ENCODE measurements around the gene FIP1L1.
"Not testable (repeated sequence)": the region's sequence is repeated elsewhere in the genome, so short reads cannot be mapped to it uniquely, and the experiment has no call there.

The FIP1L1 gene, protein sequence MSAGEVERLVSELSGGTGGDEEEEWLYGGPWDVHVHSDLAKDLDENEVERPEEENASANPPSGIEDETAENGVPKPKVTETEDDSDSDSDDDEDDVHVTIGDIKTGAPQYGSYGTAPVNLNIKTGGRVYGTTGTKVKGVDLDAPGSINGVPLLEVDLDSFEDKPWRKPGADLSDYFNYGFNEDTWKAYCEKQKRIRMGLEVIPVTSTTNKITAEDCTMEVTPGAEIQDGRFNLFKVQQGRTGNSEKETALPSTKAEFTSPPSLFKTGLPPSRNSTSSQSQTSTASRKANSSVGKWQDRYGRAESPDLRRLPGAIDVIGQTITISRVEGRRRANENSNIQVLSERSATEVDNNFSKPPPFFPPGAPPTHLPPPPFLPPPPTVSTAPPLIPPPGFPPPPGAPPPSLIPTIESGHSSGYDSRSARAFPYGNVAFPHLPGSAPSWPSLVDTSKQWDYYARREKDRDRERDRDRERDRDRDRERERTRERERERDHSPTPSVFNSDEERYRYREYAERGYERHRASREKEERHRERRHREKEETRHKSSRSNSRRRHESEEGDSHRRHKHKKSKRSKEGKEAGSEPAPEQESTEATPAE

DNA sequence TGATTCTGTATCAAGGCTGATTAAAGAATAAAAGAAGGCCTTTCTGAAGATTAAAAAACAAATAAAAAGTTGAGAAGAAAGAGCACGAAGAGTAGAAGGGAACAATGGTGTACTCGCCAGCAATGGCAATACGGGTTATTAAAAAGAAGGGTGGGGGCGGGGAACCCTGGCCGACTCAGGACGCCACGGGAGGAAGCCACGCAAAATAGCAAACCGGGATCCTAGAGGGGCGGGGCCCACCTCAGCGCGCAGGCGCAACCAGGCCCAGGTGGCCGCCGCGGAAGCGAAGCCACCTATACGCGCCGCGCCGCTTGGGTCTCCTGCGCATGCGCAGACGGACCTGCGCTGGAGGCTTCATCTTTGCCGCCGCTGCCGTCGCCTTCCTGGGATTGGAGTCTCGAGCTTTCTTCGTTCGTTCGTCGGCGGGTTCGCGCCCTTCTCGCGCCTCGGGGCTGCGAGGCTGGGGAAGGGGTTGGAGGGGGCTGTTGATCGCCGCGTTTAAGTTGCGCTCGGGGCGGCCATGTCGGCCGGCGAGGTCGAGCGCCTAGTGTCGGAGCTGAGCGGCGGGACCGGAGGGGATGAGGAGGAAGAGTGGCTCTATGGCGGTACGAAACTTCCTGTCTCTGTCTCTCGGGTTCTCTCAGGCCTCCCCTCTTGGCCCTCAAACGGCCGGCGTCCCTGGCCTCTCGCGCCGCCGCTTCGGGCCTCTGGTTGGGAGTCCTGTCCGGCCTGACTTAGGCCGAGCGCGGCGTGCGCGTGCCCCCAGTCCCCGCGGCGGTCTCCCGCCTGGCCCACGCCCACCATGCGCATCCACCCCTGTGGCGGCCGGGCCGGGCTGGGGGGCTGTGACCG, at the start of gene FIP1L1:
Gene FIP1L1, plus strand, starts transcription at position 323 of the 852 bp plus-strand sequence. Its CDS starts 198 bp downstream, at position 521.
- peak; percentile 91 to 93 for DNase-seq (ENCODE audit: low read depth in 2 of 2)

DNA sequence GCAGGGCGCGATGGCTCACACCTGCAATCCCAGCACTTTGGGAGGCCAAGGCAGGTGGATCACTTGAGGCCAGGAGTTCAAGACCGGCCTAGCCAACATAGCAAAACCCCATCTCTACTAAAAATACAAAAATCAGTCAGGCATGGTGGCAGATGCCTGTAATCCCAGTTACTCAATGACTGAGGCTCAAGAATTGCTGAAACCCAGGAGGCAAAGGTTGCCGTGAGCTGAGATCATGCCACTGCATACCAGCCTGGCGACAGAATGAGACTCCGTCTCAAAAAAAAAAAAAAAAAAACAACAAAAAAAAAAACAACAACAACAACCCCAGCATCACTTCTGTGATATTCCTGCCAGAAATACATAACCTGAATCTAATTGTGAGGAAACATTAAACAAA, 42.5 kb upstream of the FIP1L1 start:
- not testable (repeated sequence) for DNase-seq (ENCODE audit: low read depth in 2 of 2)

DNA sequence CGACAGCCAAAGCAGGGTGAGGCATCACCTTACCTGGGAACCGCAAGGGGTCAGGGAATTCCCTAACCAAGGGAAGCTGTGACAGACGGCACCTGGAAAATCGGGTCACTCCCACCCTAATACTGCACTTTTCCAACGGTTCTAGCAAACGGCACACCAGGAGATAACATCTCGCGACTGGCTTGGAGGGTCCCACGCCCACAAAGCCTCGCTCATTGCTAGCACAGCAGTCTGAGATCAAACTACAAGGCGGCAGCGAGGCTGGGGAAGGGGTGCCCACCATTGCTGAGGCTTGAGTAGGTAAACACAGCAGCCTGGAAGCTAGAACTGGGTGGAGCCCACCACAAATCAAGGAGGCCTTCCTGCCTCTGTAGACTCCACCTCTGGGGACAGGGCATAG, 37.3 kb upstream of the FIP1L1 start:
- DNase-seq (ENCODE audit: low read depth in 2 of 2): not testable (repeated sequence)

DNA sequence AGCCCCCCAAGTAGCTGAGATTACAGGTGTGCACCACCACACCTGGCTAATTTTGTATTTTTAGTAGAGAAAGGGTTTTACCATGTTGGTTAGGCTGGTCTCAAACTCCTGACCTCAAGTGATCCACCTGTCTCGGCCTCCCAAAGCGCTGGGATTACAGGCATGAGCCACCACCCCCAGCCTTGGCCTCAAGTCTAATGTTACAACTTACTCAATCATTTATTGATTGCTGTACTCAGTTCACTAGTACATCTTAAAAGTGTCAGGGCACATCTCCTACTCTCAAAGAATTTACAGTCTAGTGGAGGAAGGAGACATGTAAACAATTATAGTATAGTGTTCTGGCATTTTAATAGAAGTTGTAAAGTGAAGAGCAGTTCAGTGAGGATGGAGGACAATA, 31.0 kb upstream of the FIP1L1 start:
- DNase-seq (ENCODE audit: low read depth in 2 of 2): not testable (repeated sequence)

DNA sequence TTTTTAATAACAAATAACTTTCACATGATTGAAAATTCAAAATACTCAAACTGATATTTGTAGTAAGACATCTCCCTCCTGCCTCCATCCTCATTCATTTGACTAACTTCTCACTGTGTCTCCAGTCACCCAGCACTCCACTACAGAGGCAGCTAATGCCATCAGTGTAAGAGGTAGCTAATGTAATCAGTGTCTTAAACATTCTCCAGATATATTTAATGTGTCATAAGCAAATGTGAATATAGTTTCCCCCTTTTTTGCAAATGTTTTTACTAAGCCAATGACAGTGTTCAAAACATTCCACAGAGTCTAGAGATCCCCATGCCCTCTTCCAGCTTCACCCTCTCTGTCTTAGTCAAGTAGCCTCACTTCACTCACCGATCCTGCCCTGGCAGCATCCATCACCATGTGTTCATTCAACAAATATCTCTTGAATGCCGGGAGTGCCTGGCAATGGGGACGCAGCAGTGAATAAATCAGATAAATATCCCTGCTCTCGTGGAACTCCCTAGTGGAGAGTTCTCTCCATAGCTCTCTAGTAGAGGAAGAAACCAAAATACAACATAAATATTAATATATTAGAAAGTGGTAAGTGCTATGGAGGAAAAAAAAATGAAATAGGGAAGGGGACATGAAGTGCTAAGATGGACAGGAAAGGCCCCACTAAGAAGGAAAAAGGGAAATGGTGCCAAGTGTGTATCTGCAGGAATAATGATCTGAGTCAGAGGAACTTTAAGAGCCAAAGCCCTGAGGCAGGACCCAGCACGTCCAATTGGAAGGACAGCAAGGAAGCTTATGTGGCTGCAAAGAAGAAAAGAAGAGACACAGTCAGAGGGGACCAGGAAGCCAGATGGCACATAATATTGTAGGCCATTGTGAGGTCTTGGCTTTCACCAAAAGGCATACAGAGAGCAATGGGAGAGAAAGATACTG, 30.3 kb upstream of the FIP1L1 start:
- no peak for DNase-seq (ENCODE audit: low read depth in 2 of 2)

DNA sequence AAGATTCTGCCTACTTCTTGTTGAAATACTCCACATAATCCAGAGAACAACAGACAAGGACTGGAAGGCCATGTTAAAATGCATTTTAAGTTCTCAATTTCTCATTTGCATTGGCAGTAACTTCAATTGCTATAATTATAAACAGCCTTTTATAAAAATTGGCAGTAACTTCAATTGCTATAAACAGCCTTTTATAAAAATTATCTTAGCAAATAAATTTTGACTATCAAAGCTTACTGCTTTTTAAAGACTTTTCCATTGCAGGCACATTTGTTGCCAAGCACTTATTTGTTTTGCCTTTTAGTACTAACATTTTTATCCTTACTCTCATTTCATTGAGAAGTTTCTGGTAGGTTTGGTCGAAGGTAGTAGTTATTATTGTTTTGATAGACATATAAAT, 29.4 kb upstream of the FIP1L1 start:
- DNase-seq (ENCODE audit: low read depth in 2 of 2): no peak

DNA sequence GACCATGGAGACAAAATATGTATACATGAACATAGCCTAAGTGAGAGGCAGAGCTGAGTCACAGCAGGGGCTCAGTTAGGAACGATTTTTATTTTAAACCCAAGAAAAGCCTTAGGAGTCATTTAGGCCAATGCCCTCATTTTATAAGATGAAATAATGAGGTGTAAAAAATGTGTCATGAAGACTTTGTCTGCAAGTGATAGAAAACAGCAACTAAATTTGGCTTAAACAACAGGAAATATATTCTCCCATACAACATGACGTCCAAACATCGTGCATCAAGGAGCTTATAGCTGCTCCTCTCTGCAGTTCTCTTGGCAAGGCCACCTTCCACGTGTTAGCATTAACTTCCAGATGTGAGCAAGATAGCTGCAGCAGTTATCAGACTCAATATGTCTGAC, 28.4 kb upstream of the FIP1L1 start:
- no peak for DNase-seq (ENCODE audit: low read depth in 2 of 2)

DNA sequence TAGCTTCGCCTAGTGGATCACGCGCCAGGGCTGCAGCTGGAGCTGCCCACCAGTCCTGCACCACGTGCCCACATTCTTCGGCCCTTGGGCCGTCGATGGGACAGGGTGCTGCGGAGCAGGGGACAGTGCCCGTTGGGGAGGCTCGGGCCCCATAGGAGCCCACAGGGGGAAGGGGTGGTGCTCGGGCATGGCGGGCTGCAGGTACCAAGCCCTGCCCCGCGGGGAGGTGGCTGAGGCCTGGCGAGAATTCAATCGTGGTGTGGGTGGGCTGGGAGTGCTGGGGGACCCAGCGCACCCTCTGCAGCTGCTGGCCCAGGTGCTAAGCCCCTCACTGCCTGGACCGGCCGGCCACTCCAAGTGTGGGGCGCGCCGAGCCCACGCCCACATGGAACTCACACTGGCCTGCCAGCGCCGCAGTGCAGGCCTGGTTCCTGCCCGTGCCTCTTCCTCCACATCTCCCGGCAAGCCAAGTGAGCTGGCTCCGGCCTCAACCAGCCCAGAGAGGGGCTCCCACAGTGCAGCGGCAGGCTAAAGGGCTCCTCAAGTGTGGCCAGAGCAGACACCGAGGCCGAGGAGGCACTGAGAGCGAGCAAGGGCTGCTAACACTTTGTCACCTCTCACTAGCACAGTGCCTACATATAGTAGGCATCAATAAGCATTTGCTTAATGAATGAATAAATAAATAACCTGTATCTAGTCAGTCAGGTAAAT, 23.3 kb upstream of the FIP1L1 start:
- DNase-seq (ENCODE audit: low read depth in 2 of 2): no peak

DNA sequence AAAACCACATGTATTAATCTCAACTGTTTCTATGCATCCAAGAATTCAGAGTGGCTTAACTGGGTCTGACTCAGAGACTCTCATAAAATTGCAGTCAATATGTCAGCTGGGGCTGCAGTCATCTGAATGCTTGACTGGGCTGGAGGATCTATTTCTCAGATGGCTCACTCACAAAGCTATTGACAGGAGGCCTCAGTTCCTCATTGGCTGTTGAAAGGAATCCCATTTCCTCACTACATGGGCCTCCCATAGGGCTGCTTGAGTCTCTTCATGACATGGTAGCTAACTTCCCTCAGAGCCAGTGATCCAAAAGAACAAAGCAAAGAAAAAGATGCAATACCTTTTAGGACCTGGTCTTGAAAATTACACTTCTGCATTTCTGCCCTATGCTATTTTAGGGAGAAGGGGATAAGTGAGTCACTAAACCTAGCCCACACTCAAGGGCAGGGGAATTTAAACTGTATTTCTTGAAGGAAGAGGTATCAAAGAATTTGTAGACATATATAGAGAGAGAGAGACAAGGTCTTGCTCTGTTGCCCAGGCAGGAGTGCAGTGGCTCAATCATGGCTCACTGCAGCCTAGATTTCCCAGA, 21.4 kb upstream of the FIP1L1 start:
- no peak for DNase-seq (ENCODE audit: low read depth in 2 of 2)

DNA sequence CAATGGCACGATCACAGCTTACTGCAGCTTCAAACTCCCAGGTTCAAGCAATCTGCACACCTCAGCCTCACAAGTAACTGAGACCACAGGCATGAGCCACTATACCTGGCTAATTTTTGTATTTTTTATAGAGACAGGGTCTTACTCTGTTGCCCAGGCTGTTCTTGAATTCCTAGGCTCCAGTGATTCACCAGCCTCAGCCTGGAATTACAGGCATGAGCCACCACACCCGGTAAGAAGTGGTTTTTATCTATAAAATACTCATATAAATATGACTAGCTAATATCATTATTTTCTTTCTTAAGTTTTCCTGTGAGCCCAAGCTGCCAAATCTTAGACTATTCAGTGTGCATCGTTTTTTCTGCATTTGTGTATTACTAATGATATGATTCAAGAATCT, 16.0 kb upstream of the FIP1L1 start:
- DNase-seq (ENCODE audit: low read depth in 2 of 2): no peak

DNA sequence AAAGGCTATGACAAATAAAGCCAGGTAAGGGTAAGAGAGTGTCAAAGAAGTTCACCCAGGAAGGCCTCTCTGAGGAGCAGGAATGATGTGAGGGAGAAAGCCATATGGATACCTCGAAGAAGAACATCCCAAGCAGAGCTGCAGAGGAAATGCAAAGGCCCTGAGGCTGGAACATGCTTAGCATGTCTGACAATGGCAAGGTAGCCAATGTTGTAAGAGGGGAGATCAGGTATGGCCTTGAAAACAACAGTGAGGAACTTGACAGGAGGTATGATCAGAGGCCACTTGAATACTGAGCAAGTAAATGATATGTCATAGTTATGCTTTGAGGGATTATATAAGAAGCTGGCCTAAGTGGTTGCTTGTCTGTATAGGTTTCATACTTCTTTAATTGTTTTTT, 15.3 kb upstream of the FIP1L1 start:
- no peak for DNase-seq (ENCODE audit: low read depth in 2 of 2)

DNA sequence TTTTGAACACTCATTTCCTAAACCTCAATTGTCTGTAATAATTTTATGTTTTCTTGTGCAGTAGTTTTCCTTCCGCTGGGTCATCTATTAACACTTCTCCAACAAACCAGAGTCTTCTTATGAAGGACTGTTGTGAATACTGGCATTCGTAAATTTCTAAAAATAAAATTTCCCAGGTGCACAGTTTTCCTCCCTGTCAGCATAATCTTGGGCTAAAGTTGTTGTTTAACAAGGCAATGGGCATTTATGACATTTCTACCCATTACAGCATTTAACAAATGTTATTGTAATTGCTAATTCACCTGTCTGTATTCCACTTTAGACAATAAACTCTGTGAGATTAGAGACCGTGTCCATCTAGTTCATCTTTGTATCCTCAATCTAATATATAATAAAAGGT, 12.8 kb upstream of the FIP1L1 start:
- DNase-seq (ENCODE audit: low read depth in 2 of 2): no peak

DNA sequence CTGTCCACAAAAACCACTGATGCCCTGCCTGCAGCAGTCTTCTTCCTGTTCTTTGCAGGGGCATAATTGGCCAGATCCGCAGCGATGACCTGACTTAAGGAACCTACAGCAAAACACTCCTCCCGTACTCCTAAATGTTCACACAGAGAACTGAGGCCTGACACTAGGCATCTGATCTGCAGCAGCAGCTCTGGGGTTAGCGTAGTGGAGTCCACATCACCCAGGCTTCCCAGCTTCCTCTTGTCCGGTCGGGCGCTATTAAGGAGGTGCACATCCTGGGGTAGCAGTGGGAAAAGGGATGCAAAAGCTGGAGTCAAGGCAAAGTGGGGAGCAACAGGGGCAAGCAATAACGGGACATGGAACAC, 12.3 kb upstream of the FIP1L1 start:
- no peak for DNase-seq (ENCODE audit: low read depth in 2 of 2)

DNA sequence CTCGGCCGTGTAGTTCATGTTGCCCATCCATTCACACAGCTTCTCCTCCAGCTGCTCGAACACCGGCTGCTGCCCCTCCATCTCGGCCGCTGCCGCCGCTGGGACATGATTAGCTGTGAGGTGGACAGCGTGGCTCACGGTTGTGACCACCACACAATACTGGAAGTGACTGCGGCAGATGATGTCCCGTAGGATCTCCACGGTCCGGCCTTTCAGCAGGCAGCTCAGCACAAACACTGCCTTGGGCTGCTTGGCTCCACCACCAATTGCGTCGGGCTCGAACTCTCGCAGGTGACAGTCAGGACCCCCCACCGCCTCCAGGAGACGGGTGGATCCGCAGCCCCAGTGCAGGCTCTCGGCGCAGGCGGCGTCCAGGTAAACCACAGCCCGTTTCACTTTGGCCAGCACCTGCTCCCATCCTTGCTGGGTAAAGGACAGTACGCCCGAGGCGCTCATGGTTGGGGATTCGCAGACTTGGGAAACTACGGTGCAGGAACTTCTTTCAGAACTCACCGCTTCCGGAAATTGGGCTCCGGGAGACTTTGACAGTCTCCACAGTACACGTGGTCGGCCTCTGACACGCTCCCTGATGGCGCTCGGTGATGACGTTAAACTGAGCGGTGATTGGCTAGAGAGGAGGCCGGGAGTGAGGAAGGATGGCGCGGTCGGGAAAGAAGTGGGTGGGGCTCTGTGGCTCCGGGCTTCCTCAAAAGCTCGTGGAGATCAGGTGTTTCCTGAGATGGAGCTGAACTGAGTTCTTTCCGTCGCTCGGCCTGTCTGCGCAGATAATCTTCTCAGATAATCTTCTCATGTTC, 11.7 kb upstream of the FIP1L1 start, which contains the start of gene SCFD2:
Gene SCFD2, minus strand, starts transcription at position 576 of the 815 bp plus-strand sequence.
- DNase-seq (ENCODE audit: low read depth in 2 of 2): peak; percentile 94

DNA sequence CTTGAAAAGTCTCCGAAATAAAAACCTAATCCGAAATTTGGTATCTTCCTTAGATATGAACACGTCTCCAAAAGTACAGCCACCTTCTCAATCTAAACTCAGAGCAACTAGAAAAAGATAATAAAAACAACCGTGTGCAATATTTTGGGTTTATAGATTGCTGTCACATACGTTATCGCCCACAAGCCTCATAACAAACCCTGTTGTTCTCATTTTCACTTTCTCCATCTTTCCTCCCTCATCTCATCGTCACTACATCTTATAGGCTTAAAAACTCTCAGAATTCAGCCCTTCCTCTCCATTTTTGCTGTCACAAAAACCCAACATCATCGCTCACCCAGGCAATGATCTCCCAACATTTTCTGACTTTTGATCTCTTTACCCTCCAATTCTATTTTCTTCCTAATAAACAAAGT, 11.1 kb upstream of the FIP1L1 start:
- DNase-seq (ENCODE audit: low read depth in 2 of 2): no peak

DNA sequence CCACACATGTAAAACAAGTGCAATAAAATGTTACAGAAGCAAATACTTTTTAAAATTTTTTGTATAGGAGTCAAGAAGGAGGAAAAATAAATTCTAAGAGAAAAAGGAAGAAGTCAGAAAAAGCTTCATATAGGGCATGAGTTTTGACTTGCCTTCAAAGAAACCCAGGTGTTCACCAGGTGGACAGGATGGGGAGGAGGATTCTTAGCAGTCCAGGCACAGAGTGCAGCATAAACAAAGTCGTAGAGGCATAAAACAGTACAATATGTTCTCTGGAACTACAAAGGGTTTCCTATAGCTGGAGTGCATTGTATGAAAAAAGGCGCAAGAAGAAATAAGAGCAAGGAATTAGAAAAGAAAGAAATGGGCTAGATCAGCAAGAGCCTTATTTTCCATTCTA, 9.7 kb upstream of the FIP1L1 start:
- no peak for DNase-seq (ENCODE audit: low read depth in 2 of 2)

DNA sequence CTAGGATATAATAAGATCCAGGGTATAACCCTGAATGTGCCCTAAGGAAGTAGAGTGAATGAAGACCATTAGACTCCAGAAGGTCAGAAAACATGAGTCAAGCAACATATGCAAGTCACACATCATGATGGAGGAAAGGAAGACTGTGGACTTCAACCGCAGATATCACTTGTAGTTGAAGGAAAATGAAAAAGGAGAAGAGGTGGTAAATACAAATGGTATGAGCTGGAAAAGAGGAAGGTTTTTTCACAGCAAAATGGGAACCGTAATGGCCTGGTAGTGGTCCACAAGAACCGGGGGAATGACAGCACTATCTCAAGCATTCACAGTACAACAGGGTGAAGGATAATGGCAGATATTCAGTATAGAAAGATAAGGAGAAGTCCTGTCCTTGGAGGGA, 6.4 kb upstream of the FIP1L1 start:
- no peak for DNase-seq (ENCODE audit: low read depth in 2 of 2)

DNA sequence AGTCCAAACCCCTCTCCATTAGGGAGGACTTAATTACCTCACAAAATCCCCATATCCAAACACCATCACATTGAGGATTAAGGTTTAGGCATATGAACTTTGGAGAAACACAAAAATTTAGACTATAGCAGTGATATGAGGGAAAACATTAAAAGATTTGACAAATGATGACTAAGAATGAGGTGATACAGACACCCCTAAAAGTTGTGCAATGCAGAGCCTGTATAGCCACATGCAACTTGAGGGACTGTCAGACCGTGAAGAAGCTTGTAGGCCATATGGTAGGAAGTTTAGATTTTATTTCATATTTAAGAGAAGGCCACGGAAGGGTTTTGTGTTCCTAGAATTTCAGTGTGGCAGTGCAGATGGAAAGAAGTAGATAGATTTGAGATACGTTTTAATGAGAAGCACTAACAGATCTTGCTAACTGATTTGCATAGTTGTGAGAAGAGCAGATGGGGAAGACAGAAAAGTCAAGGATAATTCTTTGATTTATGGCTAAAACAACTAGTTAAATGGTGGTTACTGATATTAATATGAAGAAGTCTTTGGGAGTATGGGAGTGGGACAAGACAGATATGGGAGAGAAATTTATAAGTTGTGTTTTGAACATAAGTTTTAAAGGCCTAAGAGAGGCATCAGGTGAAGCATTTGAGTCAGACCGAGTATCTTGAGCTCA, 5.5 kb upstream of the FIP1L1 start:
- no peak for DNase-seq (ENCODE audit: low read depth in 2 of 2)

DNA sequence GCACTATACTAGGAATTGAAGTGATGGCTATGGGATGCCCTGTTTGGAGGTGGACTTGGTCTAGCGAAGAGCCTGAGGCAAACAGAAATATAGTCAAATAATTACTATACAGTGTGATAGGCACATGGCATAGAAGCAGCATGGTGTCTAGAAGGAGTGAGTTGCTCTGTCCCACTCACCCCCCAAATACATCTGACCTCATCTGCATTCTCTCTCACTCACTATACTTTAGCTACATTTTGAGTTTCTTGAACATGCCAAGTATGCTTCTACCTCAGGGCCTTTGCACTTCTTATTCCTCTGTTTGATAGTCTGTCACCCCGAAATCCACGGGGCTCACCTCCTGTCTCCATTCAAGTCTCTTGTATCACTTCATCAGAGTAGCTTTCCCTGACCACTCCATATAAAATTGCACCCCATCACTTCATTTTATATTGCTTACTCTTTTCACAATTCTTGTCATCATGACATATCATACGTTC, 2.6 kb upstream of the FIP1L1 start:
- no peak for DNase-seq (ENCODE audit: low read depth in 2 of 2)
